Measurements from ENCODE around the gene TRMT2A.

DNA sequence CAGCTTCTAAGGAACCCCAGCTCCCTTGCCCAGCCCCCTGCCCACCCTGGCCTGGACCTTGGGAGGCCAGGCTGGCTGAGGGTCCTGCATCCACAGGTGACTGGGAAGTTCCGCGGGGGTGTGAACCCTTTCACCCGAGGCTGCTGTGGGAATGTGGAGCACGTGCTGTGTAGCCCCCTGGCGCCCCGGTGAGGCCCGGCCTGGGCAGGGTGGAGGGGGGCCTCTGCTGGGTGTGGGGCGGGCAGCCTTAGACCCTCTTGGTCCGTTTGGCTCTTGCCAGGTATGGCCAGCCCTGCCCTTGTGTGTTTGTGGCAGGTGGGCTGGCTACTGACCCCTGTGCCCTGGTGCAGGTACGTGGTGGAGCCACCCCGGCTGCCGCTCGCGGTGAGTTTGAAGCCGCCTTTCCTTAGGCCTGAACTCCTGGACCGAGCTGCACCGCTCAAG, 23.5 kb upstream of the TRMT2A start:
- TF ChIP-seq, protein P1, sequence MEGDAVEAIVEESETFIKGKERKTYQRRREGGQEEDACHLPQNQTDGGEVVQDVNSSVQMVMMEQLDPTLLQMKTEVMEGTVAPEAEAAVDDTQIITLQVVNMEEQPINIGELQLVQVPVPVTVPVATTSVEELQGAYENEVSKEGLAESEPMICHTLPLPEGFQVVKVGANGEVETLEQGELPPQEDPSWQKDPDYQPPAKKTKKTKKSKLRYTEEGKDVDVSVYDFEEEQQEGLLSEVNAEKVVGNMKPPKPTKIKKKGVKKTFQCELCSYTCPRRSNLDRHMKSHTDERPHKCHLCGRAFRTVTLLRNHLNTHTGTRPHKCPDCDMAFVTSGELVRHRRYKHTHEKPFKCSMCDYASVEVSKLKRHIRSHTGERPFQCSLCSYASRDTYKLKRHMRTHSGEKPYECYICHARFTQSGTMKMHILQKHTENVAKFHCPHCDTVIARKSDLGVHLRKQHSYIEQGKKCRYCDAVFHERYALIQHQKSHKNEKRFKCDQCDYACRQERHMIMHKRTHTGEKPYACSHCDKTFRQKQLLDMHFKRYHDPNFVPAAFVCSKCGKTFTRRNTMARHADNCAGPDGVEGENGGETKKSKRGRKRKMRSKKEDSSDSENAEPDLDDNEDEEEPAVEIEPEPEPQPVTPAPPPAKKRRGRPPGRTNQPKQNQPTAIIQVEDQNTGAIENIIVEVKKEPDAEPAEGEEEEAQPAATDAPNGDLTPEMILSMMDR (IDR thresholded peaks at IDR 0.05): no peak
- TF ChIP-seq EZH2 (IDR thresholded peaks at IDR 0.05): no peak
